Measurements from ENCODE around the gene OR4E2.
A peak's percentile ranks its signal among the peaks of the same experiment; 100 is the strongest.
"Not testable (repeated sequence)": the region's sequence is repeated elsewhere in the genome, so short reads cannot be mapped to it uniquely, and the experiment has no call there.

Gene OR4E2, protein sequence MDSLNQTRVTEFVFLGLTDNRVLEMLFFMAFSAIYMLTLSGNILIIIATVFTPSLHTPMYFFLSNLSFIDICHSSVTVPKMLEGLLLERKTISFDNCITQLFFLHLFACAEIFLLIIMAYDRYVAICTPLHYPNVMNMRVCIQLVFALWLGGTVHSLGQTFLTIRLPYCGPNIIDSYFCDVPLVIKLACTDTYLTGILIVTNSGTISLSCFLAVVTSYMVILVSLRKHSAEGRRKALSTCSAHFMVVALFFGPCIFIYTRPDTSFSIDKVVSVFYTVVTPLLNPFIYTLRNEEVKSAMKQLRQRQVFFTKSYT

DNA sequence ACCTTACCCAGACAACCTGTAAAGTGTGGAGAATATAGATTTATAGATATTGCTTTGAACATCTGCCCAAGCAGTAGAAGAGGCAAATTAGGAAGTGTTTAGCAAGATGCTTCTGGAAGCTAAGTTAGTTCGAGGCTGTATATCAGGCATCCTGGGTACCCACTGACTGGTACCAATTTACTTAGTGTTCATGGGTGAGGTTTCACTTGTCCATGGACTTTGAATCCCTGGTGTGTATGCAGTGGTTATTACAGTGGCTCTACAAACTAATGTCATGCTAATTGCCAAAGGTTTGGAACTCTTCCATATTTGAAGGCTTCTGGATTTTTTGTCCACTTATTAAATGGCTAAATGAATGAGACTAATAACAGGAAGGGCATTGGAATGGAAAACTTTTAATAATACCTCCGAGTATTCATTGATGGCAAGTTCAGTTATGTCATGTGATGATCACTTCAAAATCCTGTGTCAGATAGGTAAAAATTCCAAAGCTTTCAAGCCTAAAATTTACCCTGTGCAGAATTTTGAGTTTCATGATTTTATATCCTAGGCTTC, at the start of gene OR4E2:
OR4E2 (plus strand) TSS at position 505 of the 555 bp plus-strand sequence. CDS start 11,248 bp downstream, outside the sequence.
- no peak for DNase-seq (ENCODE audit: low read depth, low spot score)
- no peak within 1 kb of the TSS for H3K27ac ChIP-seq

GRCh38 chr14:21612324-21612723, 41.3 kb upstream of the OR4E2 start:
- no peak for DNase-seq (ENCODE audit: low read depth, low spot score)

DNA sequence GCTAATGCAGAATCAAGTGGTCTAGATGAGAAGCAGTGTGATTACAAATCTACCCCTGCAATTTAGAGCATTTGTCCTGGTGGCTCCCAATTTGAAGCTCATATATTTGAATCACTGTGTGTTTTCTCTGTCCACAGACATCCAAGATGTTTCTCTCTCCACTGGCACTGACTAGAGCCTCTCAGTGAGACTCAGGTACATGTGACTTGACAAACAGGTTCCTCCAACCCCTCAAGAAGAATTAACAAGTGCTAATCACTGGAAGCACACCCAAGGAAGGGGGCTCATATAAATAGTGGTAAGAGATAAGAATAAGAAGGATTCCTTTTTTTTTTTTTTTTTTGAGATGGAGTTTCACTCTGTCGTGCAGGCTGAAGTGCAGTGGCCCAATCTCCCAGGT, 39.4 kb upstream of the OR4E2 start:
- no peak overlapping the region for H3K27ac ChIP-seq
- no peak for DNase-seq (ENCODE audit: low read depth, low spot score)

More at GRCh38 chr14:21612324-21612723, 41.3 kb upstream of the OR4E2 start:
- no peak overlapping the region for H3K27ac ChIP-seq

DNA sequence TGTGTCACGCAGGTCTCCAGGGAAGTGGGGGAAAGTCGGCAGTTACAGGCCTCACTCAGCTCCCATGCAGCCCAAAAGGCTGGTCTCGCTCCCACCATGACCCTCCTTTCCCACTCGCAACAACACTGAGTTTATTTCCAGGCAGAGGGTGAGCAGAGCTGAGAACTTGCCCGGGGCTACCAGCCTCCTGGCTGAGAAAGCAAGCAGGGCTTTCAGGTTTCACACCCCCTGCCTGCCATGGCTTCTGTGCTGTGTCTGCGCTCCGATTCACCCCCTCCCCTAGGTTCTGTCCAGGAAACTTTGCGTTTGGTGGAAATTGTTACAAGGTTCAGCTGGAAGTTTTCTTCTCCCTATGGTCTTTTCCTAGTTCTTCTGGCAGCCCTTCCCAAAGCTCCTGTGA, 36.0 kb upstream of the OR4E2 start:
- no peak for DNase-seq (ENCODE audit: low read depth, low spot score)
- no peak overlapping the region for H3K27ac ChIP-seq

DNA sequence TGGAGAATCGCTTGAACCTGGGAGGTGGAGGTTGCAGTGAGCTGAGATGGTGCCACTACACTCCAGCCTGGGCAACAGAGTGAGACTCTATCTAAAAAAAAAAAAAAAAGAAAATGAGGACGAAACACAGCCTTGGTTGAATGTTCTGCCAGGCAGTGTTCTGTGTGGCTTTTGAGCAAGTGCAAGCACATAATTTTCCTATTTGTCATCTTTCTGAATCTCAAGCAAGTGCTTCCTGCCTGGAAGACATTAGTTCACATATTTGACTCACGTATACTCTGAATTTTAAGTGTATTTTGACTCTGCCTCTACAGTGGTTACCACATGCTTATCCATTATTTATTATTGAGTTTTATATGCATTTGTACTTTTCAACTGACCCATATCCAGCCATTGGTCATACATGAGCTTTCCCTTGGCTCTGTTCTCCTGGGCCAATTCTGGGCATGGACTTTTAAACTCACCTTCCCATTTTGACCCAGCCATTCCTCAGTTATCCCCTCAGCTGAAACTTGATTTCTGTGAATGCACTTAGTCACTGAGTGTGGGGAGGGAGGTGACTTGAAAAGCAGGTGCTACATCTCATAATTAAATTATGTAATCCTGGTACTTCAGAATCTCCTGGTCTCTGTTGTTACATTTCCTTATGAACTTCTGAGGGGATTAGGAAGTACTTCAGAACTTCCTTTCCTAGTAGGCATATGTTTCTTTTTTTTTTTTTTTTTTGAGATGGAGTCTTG, 27.0 kb upstream of the OR4E2 start:
- no peak for DNase-seq (ENCODE audit: low read depth, low spot score)
- no peak overlapping the region for H3K27ac ChIP-seq

- H3K27ac ChIP-seq; DNase-seq (ENCODE audit: low read depth, low spot score): not testable (repeated sequence)
These were observed 23.1 kb upstream of the OR4E2 start for GRCh38 chr14:21630503-21630902.

DNA sequence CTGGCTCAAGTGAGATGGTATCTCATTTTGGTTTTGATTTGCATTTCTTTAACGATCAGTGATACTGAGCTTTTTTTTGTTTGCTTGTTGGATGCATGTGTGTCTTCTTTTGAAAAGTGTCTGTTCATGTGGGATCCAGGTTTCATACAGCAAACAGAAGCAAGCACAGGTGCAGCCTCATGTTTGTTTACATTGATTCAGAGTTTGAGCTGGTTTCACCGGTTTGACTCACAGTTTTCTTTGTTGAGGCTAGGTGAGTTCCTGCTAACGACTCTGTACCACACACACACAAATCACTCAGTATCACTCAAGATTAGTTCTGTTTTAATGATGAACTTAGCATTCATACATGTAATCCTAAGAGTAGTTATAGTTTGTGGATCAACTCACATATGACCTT, 22.6 kb upstream of the OR4E2 start:
- DNase-seq (ENCODE audit: low read depth, low spot score), result peak; percentile 81
- no peak overlapping the region for H3K27ac ChIP-seq

DNA sequence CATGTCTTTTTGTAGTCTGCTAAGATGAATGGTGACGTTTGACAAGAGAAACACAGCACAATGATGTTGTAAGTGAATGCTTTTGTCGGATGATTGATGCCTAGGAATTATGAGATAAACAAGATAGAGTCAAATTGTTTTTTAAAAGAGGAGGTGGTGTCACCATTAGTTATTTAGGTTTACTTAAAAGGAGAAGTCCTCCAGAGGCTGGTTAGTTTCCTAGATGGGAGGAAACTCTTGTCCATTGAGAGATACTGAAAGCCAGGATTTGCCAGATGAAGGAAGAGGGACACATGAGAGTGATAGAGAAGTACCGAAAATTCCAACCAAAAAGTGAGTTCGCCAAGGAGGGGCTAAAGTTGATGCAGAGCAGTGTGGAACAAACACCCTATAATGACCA, 18.8 kb upstream of the OR4E2 start, which contains the start of gene OR10G2:
OR10G2 (minus strand) TSS at position 101 of the 400 bp plus-strand sequence; CDS start at position 3, 98 bp downstream.
- no peak within 1 kb of the TSS for H3K27ac ChIP-seq
- no peak for DNase-seq (ENCODE audit: low read depth, low spot score)

GRCh38 chr14:21642683-21643082, 11.0 kb upstream of the OR4E2 start:
- H3K27ac ChIP-seq, result no peak overlapping the region
- DNase-seq (ENCODE audit: low read depth, low spot score), result no peak

GRCh38 chr14:21643407-21643806, 10.2 kb upstream of the OR4E2 start:
- DNase-seq (ENCODE audit: low read depth, low spot score), result no peak
- no peak overlapping the region for H3K27ac ChIP-seq

DNA sequence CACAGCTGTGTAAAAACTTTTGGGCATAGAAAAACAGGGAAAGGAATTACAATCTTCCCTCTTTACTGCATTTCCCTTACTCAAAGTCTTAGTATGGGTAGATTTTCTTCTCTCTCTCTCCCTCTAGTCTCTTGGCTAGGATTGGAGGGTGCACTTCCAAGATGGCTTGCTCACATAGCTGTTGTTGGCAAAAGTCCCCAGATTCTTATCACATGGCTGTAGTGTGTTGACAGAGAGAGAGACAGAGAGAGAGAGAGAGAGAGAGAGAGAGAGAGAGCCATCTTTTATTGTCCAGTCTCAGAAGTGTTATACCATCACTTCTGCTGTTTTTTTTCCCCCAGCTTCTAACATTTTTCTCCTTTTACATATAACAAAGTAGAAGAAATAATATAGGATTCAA, 6.3 kb upstream of the OR4E2 start:
- DNase-seq (ENCODE audit: low read depth, low spot score), result no peak
- no peak overlapping the region for H3K27ac ChIP-seq

DNA sequence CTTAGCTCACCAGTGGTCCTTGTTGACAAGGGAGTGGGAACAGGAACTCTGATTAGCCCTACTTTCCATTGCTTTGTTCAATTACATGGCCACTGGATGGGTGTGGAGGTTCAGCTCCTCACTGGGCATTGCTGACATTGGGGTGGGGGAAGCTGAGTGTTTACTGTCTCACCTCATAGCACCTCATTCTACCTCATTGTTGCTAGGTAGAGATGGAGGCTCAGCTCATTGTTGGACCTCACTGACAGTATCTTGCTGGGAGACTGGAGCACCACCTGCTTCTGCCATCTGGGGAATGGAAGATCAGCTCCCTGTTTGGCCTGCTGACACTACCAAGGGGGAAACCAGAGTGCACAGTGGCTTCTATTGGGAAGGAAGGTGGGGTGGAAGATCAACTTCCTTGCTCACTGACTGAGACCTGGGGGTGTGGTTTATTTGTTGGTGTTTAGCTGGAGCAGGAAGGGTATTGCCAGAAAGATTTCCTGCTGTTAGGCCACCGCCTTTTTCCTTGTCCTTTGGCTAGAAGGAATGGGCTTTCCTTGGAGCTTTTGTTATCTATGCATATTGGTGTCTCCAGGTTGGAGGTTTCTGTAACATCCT, 1.3 kb upstream of the OR4E2 start:
- DNase-seq (ENCODE audit: low read depth, low spot score), result no peak
- no peak overlapping the region for H3K27ac ChIP-seq

DNA sequence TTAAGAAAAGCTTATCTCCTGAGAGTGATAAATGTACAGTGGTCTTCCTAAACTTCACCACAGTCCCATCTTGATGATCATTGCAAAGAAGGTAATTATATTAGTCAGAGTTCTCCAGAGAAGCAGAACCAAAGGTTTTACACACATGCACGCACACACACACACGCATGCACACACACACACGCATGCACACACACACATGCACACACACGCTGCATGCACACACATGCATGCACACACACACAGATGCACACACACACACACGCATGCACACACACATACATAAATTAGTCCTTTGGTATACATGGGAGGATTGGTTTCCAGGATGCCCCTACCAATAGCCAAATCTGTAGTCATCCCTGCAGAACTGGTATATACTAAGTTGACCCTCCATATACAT, 580 bp downstream of the OR4E2 start:
- no peak for DNase-seq (ENCODE audit: low read depth, low spot score)
- H3K27ac ChIP-seq, result no peak overlapping the region

DNA sequence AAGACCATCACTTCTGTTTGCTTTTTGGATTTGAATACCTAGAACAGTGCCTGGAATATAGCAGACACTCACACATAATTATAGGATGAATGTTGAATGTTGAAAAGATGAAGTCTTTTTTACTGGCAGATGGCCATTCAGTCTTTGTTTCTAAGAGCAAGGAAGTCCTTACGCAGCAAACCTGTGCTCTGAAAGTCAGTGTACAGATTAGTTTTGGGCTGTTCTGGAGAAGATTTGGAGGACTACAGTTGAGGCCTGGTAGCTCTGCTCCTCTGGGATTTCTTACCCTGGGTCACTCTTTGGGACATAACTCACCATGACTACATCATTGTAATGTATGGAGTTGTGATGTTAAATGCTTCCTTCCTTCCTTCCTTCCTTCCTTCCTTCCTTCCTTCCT, 3.3 kb downstream of the OR4E2 start:
- no peak overlapping the region for H3K27ac ChIP-seq
- DNase-seq (ENCODE audit: low read depth, low spot score), result no peak

- H3K27ac ChIP-seq, result no peak overlapping the region
- no peak for DNase-seq (ENCODE audit: low read depth, low spot score)
These were observed 14.7 kb downstream of the OR4E2 start for GRCh38 chr14:21668377-21668776.

- H3K27ac ChIP-seq, result no peak overlapping the region
- DNase-seq (ENCODE audit: low read depth, low spot score), result no peak
These were observed 15.6 kb downstream of the OR4E2 start for GRCh38 chr14:21669284-21669683.

- no peak for DNase-seq (ENCODE audit: low read depth, low spot score)
These were observed 17.7 kb downstream of the OR4E2 start for GRCh38 chr14:21671371-21671770.

GRCh38 chr14:21672116-21672515, 18.5 kb downstream of the OR4E2 start:
- DNase-seq (ENCODE audit: low read depth, low spot score), result no peak
- H3K27ac ChIP-seq, result no peak overlapping the region

More at GRCh38 chr14:21671371-21671770, 17.7 kb downstream of the OR4E2 start:
- no peak overlapping the region for H3K27ac ChIP-seq

DNA sequence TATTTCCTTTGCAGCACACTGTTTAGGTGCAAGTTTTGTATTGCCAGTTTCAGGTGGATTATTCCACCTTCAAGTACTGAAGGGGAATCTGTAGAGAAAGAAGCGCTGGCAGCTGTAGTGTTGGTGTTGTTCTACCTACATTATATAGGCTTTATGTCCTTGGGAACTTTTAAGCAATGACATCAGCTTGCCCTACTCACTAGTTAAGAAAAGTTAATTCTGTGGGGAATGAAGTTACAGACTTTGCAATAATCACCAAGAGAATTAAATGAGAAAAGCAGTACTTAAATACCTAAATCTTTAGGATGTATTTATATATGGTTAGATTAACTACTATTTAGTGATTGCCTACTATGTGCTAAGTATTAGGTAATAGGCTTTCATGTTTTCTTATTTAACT, 20.1 kb downstream of the OR4E2 start, which contains the start of gene OR4E1:
OR4E1 (minus strand) TSS at position 101 of the 400 bp plus-strand sequence. CDS start 2,883 bp downstream, outside the sequence.
- no peak for DNase-seq (ENCODE audit: low read depth, low spot score)
- H3K27ac ChIP-seq, result no peak within 1 kb of the TSS

- DNase-seq (ENCODE audit: low read depth, low spot score), result no peak
- H3K27ac ChIP-seq, result no peak overlapping the region
These were observed 21.9 kb downstream of the OR4E2 start for GRCh38 chr14:21675566-21675965.

- no peak for DNase-seq (ENCODE audit: low read depth, low spot score)
- no peak overlapping the region for H3K27ac ChIP-seq
These were observed 26.4 kb downstream of the OR4E2 start for GRCh38 chr14:21680072-21680471.

Measured in epithelial cell of prostate (primary cell).